Stomach (tissue), 9 donors: Measurements from ENCODE around the gene HECW1. TPM values are rescaled to one million over a fixed set of nuclear protein-coding genes. Genes with fewer than 3 reads are reported as not detected.
A peak's percentile ranks its signal among the peaks of the same experiment; 100 is the strongest.

Experiments
- DNase-seq, 2 donors: peaks; one replicate each; pipeline versions ENCODE4 v3.0.0 to v3.0.0-alpha.2; 2013 to 2019
- H3K27ac ChIP-seq, 5 donors: fragments of 200-600 bp in 4 of 5; sonication (generic) in 4 of 5; one replicate each; pipeline ENCODE4 v1.5.1; 2013 to 2019; ENCODE audit warnings: mild to moderate bottlenecking in 1 of 5, moderate library complexity in 1 of 5
- H3K27me3 ChIP-seq, 3 donors: fragments of 200-600 bp; sonication (generic); one replicate each; pipeline ENCODE4 v1.5.1; 2017 to 2019; ENCODE audit warnings: mixed run types in 1 of 3
- H3K36me3 ChIP-seq, 4 donors: fragments of 200-600 bp; sonication (generic); 1 replicate in 3 of 4; 2 replicates in 1 of 4; pipeline ENCODE4 v1.5.1; 2016 to 2019
- H3K4me1 ChIP-seq, 4 donors: fragments of 200-600 bp; sonication (generic); one replicate each; pipeline ENCODE4 v1.5.1; 2016 to 2019
- H3K4me3 ChIP-seq, 4 donors: fragments of 200-600 bp; sonication (generic) in 3 of 4; one replicate each; pipeline ENCODE4 v1.5.1; 2016 to 2019; ENCODE audit warnings: mild to moderate bottlenecking in 1 of 4
- H3K9me3 ChIP-seq, 4 donors: fragments of 200-600 bp; sonication (generic); one replicate each; pipeline ENCODE4 v1.5.1; 2016 to 2019
- CTCF ChIP-seq, 7 experiments: fragments of 450-650 bp in 4 of 7; fragments of 200-600 bp in 3 of 7; sonication (generic) in 3 of 7; IDR thresholded peaks; one replicate each; pipeline ENCODE4 v1.5.1; 2016 to 2019; ENCODE audit warnings: antibody characterized with exemption in 7 of 7, control low read depth in 2 of 7, mild to moderate bottlenecking in 1 of 7
- EP300 ChIP-seq: sonication (generic); formaldehyde crosslinking; IDR thresholded peaks from one replicate; pipeline ENCODE4 v1.6.1; 2017; ENCODE audit warnings: antibody characterized with exemption
- POLR2A ChIP-seq, 4 donors: fragments of 450-650 bp; IDR thresholded peaks; one replicate each; pipeline ENCODE4 v1.6.1; 2016; ENCODE audit warnings: antibody characterized with exemption in 4 of 4, control low read depth in 2 of 4, mild to moderate bottlenecking in 1 of 4, moderate library complexity in 1 of 4
- POLR2AphosphoS5 ChIP-seq, 3 donors: sonication (generic); formaldehyde crosslinking; IDR thresholded peaks; one replicate each; pipeline ENCODE4 v1.6.1; 2016; ENCODE audit warnings: antibody characterized with exemption in 3 of 3
- WGBS, 5 donors: extraction: QIAGEN DNeasy Blood & Tissue Kit in 3 of 5; methylation state at CpG; one replicate each; pipeline versions ENCODE4 v1.1.5 to v1.1.7; 2013 to 2018; 5-methylcytosine and 5-hydroxymethylcytosine counted together
- intact Hi-C: fragments of 100-400 bp; cut with DNase I; formaldehyde crosslinking; loops from one replicate; pipeline ENCODE4 v1.15.1; 2023; ENCODE audit warnings: low total_unique reads
- polyA plus RNA-seq, 3 donors: library from polyadenylated mRNA; stranded (reverse); fragments of 200-250 nt; gene quantifications; one replicate each; pipeline ENCODE4 v1.2.3, GENCODE V29; 2013
- total RNA-seq, 5 donors: library from RNA; depleted of rRNA; stranded (reverse); fragments of >200 nt; gene quantifications; one replicate each; pipeline versions ENCODE4 v1.1.0 to v1.2.3, GENCODE V29; 2014 to 2016
- donor health status: healthy with polysubstance abuse.
- donor health status: Bipolar disorder and iron deficiency.
- donor health status: healthy.

The HECW1 gene
- total and polyA plus RNA-seq, 8 donors: 0.29 to 11.1 (median 1.4) TPM; not detected in 1

GRCh38 chr7:43362652-43363034, 250.2 kb downstream of the HECW1 start:
- TF ChIP-seq POLR2A (IDR thresholded peaks at IDR 0.05) (no peak), EP300 (no peak), POLR2AphosphoS5 (IDR thresholded peaks at IDR 0.05) (no peak), CTCF (IDR thresholded peaks at IDR 0.05) (no peak)
- DNase-seq: peak in 1 of 2 donors; percentile 76
- no peaks in the 10 kb centered on the region for H3K27me3 ChIP-seq
- H3K36me3 ChIP-seq: no peaks in the 10 kb centered on the region
- no peaks in the 10 kb centered on the region for H3K4me1 ChIP-seq
- WGBS, 5 donors: 8 to 49% (median 28%) methylated on average over 2 of the region's 2 CpGs
- H3K4me3 ChIP-seq: no peak overlapping the region
- no peak overlapping the region for H3K27ac ChIP-seq
- H3K9me3 ChIP-seq: no peaks in the 10 kb centered on the region
- intact Hi-C loops: no loop called here

GRCh38 chr7:43363035-43363791, 250.8 kb downstream of the HECW1 start:
- Histone ChIP-seq H3K4me1 (no peaks in the 10 kb centered on the region), H3K4me3 (no peak overlapping the region), H3K36me3 (no peaks in the 10 kb centered on the region), H3K27me3 (no peaks in the 10 kb centered on the region), H3K9me3 (no peaks in the 10 kb centered on the region), H3K27ac (no peak overlapping the region)
- TF ChIP-seq EP300: no peak
- TF ChIP-seq POLR2AphosphoS5 (IDR thresholded peaks at IDR 0.05): peak in 1 of 3 donors; percentile 39
- TF ChIP-seq POLR2A (IDR thresholded peaks at IDR 0.05): no peak
- no peak for TF ChIP-seq CTCF (IDR thresholded peaks at IDR 0.05)
- WGBS, 5 donors: 62 to 83% (median 74%) methylated on average over 6 of the region's 6 CpGs
- no peak for DNase-seq
- intact Hi-C loops: no loop called here

DNA sequence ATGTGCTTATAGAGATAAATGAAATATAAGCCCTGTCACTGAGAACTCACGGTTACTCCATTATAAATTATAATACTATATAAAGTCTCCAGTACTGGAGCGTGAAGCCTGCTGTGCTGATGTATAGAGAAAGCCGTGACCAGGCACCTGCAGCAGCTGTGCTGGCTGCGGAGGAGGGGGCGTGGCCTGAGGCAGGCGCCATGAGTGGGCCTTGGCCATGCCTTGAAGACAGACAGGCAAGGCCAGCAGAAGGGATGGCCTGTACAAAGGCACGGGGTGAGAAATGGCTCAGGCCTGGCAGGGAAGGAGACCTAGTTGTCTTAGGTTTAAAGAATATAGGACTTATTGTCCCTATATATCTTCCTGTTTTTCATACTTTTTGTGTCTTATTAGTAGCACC, 251.9 kb downstream of the HECW1 start:
- no peak overlapping the region for H3K27ac ChIP-seq
- intact Hi-C loops: no loop called here
- no peaks in the 10 kb centered on the region for H3K27me3 ChIP-seq
- TF ChIP-seq CTCF (IDR thresholded peaks at IDR 0.05) (no peak), POLR2AphosphoS5 (IDR thresholded peaks at IDR 0.05) (no peak), POLR2A (IDR thresholded peaks at IDR 0.05) (no peak), EP300 (no peak)
- no peaks in the 10 kb centered on the region for H3K9me3 ChIP-seq
- no peak overlapping the region for H3K4me3 ChIP-seq
- no peaks in the 10 kb centered on the region for H3K4me1 ChIP-seq
- H3K36me3 ChIP-seq: no peaks in the 10 kb centered on the region
- no peak for DNase-seq
- 87 to 91% (median 90%) methylated on average over 7 of the region's 7 CpGs for WGBS, 5 donors

DNA sequence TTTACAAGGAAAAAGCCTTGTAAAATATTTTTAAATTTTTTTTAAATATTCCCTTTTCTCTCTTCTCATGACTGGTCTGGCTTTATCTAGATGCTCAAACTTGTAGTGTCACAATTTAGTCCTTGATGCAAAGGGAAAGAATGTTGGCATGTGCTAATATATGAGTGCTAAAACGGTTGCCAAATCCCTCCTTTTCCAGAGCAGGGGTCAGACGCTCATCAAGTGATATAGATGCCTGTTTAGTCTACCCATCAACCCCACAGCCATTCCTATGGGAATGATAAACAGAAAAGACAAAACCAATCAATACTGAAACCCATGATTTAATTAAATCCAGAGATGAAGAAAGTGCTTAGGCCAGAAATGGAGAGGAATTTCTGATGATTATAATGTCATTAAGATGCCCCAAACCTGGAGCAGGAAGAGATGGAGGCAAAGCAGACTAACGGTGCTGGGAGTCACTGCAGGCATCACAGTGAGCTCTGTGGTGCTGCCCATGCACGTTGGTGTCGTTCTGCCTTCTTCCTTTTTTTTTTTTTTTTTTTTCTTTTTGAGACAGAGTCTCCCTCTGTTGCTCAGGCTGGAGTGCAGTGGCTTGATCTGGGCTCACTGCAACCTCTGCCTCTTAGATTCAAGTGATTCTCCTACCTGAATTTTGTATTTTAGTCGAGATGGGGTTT, 260.4 kb downstream of the HECW1 start:
- 25 to 32% (median 29%) methylated on average over 6 of the region's 6 CpGs for WGBS, 5 donors
- no peak for TF ChIP-seq CTCF (IDR thresholded peaks at IDR 0.05)
- TF ChIP-seq POLR2AphosphoS5 (IDR thresholded peaks at IDR 0.05): no peak
- no peak for TF ChIP-seq POLR2A (IDR thresholded peaks at IDR 0.05)
- TF ChIP-seq EP300: no peak
- no peaks in the 10 kb centered on the region for H3K27me3 ChIP-seq
- H3K27ac ChIP-seq: no peak overlapping the region
- H3K4me1 ChIP-seq: no peaks in the 10 kb centered on the region
- H3K36me3 ChIP-seq: no peaks in the 10 kb centered on the region
- no peak for DNase-seq
- intact Hi-C loops: no loop called here
- no peaks in the 10 kb centered on the region for H3K9me3 ChIP-seq
- no peak overlapping the region for H3K4me3 ChIP-seq
